SK-N-SH (cell line): ENCODE results near the gene CASK. TPM values are rescaled to one million over a fixed set of nuclear protein-coding genes. Genes with fewer than 3 reads are reported as not detected.

ENCODE experiments used
- CTCF ChIA-PET: fragments of 300-600, 350-600 bp; formaldehyde crosslinking; extraction: SDS; loops from one replicate; lab custom pipeline; 2021; lab: Yijun Ruan, JAX
- POLR2A ChIA-PET: fragments of 350-600 bp; sonication (Branson Sonifier 250); formaldehyde crosslinking; extraction: SDS; loops from one replicate; lab custom pipeline; 2020; ENCODE audit warnings: antibody characterized with exemption, inconsistent platforms; lab: Yijun Ruan, JAX
- DNase-seq: peaks from one replicate; pipeline ENCODE4 v3.0.0; 2012
- H2AFZ ChIP-seq: fragments of 200-600 bp; sonication (generic); 2 replicates; pipeline ENCODE4 v1.8.1; 2016; ENCODE audit warnings: antibody characterized with exemption, mild to moderate bottlenecking, low read depth
- H3F3A ChIP-seq: fragments of 200-600 bp; sonication (generic); replicated peaks from 2 replicates; pipeline ENCODE3; 2016; ENCODE audit warnings: antibody characterized with exemption, mild to moderate bottlenecking; ENCODE audit not compliant: insufficient read depth
- H3K27ac ChIP-seq, 2 experiments: fragments of 200-500 bp in 1 of 2; fragments of 200-600 bp in 1 of 2; sonication (Bioruptor generic) in 1 of 2; sonication (generic), shearing (Covaris generic) in 1 of 2; 2 replicates each; pipeline versions ENCODE4 v1.5.1 to v1.6.1; 2014 to 2016; ENCODE audit warnings: low read depth in 2 of 2, inconsistent platforms in 1 of 2, low read length in 1 of 2, mild to moderate bottlenecking in 1 of 2, mixed read lengths in 1 of 2
- H3K27me3 ChIP-seq: fragments of 200-600 bp; sonication (generic), shearing (Covaris generic); 2 replicates; pipeline ENCODE4 v1.6.1; 2016; ENCODE audit warnings: mixed run types; ENCODE audit not compliant: insufficient read depth
- H3K36me3 ChIP-seq, 2 experiments: fragments of 200-500 bp in 1 of 2; fragments of 200-600 bp in 1 of 2; sonication (Bioruptor generic) in 1 of 2; sonication (generic) in 1 of 2; replicated peaks in 1 of 2; 2 replicates each; pipeline versions ENCODE3 to v1.5.1; 2014 to 2016; ENCODE audit warnings: low read length in 1 of 2, mild to moderate bottlenecking in 1 of 2; ENCODE audit not compliant: insufficient read depth in 2 of 2, control insufficient read depth in 1 of 2
- H3K4me1 ChIP-seq, 2 experiments: fragments of 200-500 bp in 1 of 2; fragments of 200-600 bp in 1 of 2; sonication (Bioruptor generic) in 1 of 2; sonication (generic), shearing (Covaris generic) in 1 of 2; 2 replicates each; pipeline versions ENCODE4 v1.5.1 to v1.6.1; 2014 to 2016; ENCODE audit warnings: low read depth in 1 of 2, low read length in 1 of 2, mixed run types in 1 of 2; ENCODE audit not compliant: insufficient read depth in 2 of 2, control insufficient read depth in 1 of 2
- H3K4me2 ChIP-seq: fragments of 200-600 bp; sonication (generic), shearing (Covaris generic); 2 replicates; pipeline ENCODE4 v1.6.1; 2017; ENCODE audit warnings: mixed run types
- H3K4me3 ChIP-seq, 2 experiments: fragments of 200-500 bp in 1 of 2; fragments of 200-600 bp in 1 of 2; sonication (Bioruptor generic) in 1 of 2; sonication (generic), shearing (Covaris generic) in 1 of 2; 2 replicates each; pipeline versions ENCODE4 v1.5.1 to v1.8.1; 2014 to 2016; ENCODE audit warnings: low read depth in 2 of 2, inconsistent platforms in 1 of 2, low read length in 1 of 2, mild to moderate bottlenecking in 1 of 2, mixed read lengths in 1 of 2, moderate library complexity in 1 of 2
- H3K79me2 ChIP-seq: fragments of 200-600 bp; sonication (generic); 2 replicates; pipeline ENCODE4 v1.8.1; 2017; ENCODE audit warnings: mild to moderate bottlenecking; ENCODE audit not compliant: insufficient read depth
- H3K9ac ChIP-seq: fragments of 200-600 bp; sonication (generic); 2 replicates; pipeline ENCODE4 v1.6.1; 2017; ENCODE audit warnings: mixed run types
- H3K9me2 ChIP-seq: fragments of 200-600 bp; sonication (generic); 2 replicates; pipeline ENCODE4 v1.6.1; 2017; ENCODE audit warnings: mixed run types
- H3K9me3 ChIP-seq: fragments of 200-600 bp; sonication (generic); 2 replicates; pipeline ENCODE4 v1.6.1; 2017; ENCODE audit warnings: mixed run types, mild to moderate bottlenecking, moderate library complexity
- H4K20me1 ChIP-seq: fragments of 200-600 bp; sonication (generic); 2 replicates; pipeline ENCODE4 v1.6.1; 2017; ENCODE audit warnings: mild to moderate bottlenecking, mixed run types; ENCODE audit not compliant: insufficient read depth
- EP300 ChIP-seq, 2 experiments: IDR thresholded peaks; 2 replicates each; pipeline versions ENCODE4 v1.4.0 to v1.6.1; 2012; ENCODE audit warnings: borderline replicate concordance in 1 of 2, low read depth in 1 of 2, low read length in 1 of 2
- FOSL2 ChIP-seq: IDR thresholded peaks from 2 replicates; pipeline ENCODE4 v1.4.0; 2012; ENCODE audit warnings: low read depth, mild to moderate bottlenecking, moderate library complexity, borderline replicate concordance
- FOXM1 ChIP-seq: IDR thresholded peaks from 2 replicates; pipeline ENCODE4 v1.4.0; 2012; ENCODE audit warnings: low read depth, mild to moderate bottlenecking
- JUND ChIP-seq: IDR thresholded peaks from 2 replicates; pipeline ENCODE4 v1.4.0; 2012
- MEF2A ChIP-seq: IDR thresholded peaks from 2 replicates; pipeline ENCODE4 v1.4.0; 2012; ENCODE audit warnings: low read depth, borderline replicate concordance
- RAD21 ChIP-seq: IDR thresholded peaks from 2 replicates; pipeline ENCODE4 v1.6.1; 2012; ENCODE audit warnings: mild to moderate bottlenecking, low read length
- RCOR1 ChIP-seq: fragments of 150-350 bp; IDR thresholded peaks from 2 replicates; pipeline ENCODE4 v1.6.1; 2017; ENCODE audit warnings: antibody characterized with exemption, low read length
- RFX5 ChIP-seq: IDR thresholded peaks from 2 replicates; pipeline ENCODE4 v1.6.1; 2012; ENCODE audit warnings: mild to moderate bottlenecking, improper control_type of control experiment, low read length
- RXRA ChIP-seq: IDR thresholded peaks from 2 replicates; pipeline ENCODE4 v1.4.0; 2012; ENCODE audit warnings: low read depth, mild to moderate bottlenecking, borderline replicate concordance
- SMC3 ChIP-seq: IDR thresholded peaks from 2 replicates; pipeline ENCODE4 v1.6.1; 2012; ENCODE audit warnings: low read depth, low read length, improper control_type of control experiment
- TAF1 ChIP-seq: IDR thresholded peaks from 2 replicates; pipeline ENCODE4 v1.6.1; 2012; ENCODE audit warnings: low read depth, mild to moderate bottlenecking, low read length, moderate library complexity, borderline replicate concordance
- TEAD4 ChIP-seq: IDR thresholded peaks from 2 replicates; pipeline ENCODE4 v1.4.0; 2012; ENCODE audit warnings: mild to moderate bottlenecking, borderline replicate concordance; ENCODE audit not compliant: insufficient read depth
- WGBS: methylation state at CpG from one replicate; pipeline ENCODE4 v1.1.6; 2017; ENCODE audit warnings: low lambda C conversion rate; 5-methylcytosine and 5-hydroxymethylcytosine counted together
- polyA plus RNA-seq, 3 experiments: library from polyadenylated mRNA; depleted of rRNA; stranded (reverse); fragments of >200 nt; gene quantifications; 2 replicates each; pipeline ENCODE4 v1.2.3, GENCODE V29; 2012
- TF ChIP-seq, protein P1 (sequence below): IDR thresholded peaks from 2 replicates; pipeline ENCODE4 v1.6.1; 2012; ENCODE audit warnings: mild to moderate bottlenecking, low read depth, low read length, moderate library complexity
- TF ChIP-seq, protein P2 (sequence below): IDR thresholded peaks from 2 replicates; pipeline ENCODE4 v1.4.0; 2012; ENCODE audit warnings: low read depth, borderline replicate concordance
- TF ChIP-seq, protein P3 (sequence below): fragments of 150-350 bp; IDR thresholded peaks from 2 replicates; pipeline ENCODE4 v1.6.1; 2016; ENCODE audit warnings: mild to moderate bottlenecking, low read depth, low read length

The CASK gene
- polyA plus RNA-seq, 1 of the 3 experiments (the other 2 are of a cell fraction) = 7.0 TPM

DNA sequence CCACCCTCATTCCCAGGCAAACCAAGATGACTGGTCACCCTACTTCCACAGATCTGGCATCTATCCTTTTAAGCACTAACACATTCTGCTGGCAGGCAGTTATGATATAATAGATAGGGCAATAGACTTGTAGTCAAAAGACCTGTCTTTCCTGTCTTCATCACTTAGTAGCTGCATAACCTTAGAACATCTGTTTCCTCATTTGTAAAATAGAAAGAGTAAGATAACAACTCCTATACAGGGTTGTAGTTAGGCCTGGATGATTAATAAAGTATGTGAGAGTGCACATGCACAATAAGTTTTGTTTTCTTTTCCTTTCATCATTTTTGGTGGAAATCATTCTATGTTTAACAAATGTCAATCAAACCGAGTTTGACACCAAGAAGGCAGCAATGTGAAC, 127.3 kb downstream of the CASK start:
- Histone ChIP-seq H4K20me1 (no peaks in the 10 kb centered on the region), H3K4me2 (no peak overlapping the region), H3K4me1 (no peaks in the 10 kb centered on the region), H3K9me3 (no peaks in the 10 kb centered on the region), H3K36me3 (no peaks in the 10 kb centered on the region), H3F3A (no peaks in the 10 kb centered on the region), H3K27me3 (no peaks in the 10 kb centered on the region), H3K4me3 (no peak overlapping the region), H3K9me2 (no peaks in the 10 kb centered on the region), H3K79me2 (no peaks in the 10 kb centered on the region), H3K9ac (no peak overlapping the region), H2AFZ (no peak overlapping the region), H3K27ac (no peak overlapping the region)
- POLR2A ChIA-PET = no interaction called here
- 11% methylated on average over 1 of the region's 1 CpG for WGBS
- TF ChIP-seq, protein P1, sequence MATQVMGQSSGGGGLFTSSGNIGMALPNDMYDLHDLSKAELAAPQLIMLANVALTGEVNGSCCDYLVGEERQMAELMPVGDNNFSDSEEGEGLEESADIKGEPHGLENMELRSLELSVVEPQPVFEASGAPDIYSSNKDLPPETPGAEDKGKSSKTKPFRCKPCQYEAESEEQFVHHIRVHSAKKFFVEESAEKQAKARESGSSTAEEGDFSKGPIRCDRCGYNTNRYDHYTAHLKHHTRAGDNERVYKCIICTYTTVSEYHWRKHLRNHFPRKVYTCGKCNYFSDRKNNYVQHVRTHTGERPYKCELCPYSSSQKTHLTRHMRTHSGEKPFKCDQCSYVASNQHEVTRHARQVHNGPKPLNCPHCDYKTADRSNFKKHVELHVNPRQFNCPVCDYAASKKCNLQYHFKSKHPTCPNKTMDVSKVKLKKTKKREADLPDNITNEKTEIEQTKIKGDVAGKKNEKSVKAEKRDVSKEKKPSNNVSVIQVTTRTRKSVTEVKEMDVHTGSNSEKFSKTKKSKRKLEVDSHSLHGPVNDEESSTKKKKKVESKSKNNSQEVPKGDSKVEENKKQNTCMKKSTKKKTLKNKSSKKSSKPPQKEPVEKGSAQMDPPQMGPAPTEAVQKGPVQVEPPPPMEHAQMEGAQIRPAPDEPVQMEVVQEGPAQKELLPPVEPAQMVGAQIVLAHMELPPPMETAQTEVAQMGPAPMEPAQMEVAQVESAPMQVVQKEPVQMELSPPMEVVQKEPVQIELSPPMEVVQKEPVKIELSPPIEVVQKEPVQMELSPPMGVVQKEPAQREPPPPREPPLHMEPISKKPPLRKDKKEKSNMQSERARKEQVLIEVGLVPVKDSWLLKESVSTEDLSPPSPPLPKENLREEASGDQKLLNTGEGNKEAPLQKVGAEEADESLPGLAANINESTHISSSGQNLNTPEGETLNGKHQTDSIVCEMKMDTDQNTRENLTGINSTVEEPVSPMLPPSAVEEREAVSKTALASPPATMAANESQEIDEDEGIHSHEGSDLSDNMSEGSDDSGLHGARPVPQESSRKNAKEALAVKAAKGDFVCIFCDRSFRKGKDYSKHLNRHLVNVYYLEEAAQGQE = no peak
- TF ChIP-seq RCOR1 (no peak), FOSL2 (no peak), RFX5 (no peak), TEAD4 (no peak), RXRA (no peak), SMC3 (no peak), MEF2A (no peak), TAF1 (no peak), EP300 (IDR thresholded peaks at IDR 0.05; ENCODE audit: borderline replicate concordance in 1 of 2, low read depth in 1 of 2, low read length in 1 of 2) (no peak), FOXM1 (no peak), JUND (no peak), RAD21 (no peak)
- TF ChIP-seq, protein P2, sequence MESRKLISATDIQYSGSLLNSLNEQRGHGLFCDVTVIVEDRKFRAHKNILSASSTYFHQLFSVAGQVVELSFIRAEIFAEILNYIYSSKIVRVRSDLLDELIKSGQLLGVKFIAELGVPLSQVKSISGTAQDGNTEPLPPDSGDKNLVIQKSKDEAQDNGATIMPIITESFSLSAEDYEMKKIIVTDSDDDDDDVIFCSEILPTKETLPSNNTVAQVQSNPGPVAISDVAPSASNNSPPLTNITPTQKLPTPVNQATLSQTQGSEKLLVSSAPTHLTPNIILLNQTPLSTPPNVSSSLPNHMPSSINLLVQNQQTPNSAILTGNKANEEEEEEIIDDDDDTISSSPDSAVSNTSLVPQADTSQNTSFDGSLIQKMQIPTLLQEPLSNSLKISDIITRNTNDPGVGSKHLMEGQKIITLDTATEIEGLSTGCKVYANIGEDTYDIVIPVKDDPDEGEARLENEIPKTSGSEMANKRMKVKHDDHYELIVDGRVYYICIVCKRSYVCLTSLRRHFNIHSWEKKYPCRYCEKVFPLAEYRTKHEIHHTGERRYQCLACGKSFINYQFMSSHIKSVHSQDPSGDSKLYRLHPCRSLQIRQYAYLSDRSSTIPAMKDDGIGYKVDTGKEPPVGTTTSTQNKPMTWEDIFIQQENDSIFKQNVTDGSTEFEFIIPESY = no peak
- TF ChIP-seq, protein P3, sequence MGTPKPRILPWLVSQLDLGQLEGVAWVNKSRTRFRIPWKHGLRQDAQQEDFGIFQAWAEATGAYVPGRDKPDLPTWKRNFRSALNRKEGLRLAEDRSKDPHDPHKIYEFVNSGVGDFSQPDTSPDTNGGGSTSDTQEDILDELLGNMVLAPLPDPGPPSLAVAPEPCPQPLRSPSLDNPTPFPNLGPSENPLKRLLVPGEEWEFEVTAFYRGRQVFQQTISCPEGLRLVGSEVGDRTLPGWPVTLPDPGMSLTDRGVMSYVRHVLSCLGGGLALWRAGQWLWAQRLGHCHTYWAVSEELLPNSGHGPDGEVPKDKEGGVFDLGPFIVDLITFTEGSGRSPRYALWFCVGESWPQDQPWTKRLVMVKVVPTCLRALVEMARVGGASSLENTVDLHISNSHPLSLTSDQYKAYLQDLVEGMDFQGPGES = no peak
- CTCF ChIA-PET = interaction anchor here (1.8 kb wide), 1 partner anchor 14 kb away, joined by 5 read pairs; no protein-coding TSS in a partner anchor
- DNase-seq = no peak
